GM12878 (cell line): ENCODE results near the gene FAM25A.
"Not testable (repeated sequence)": the region's sequence is repeated elsewhere in the genome, so short reads cannot be mapped to it uniquely, and the experiment has no call there.

ENCODE experiments used
- BHLHE40 ChIP-seq, 2 experiments: fragments of 450-650 bp in 1 of 2; IDR thresholded peaks; 2 replicates each; pipeline ENCODE4 v1.6.1; 2011 to 2017; ENCODE audit warnings: low read depth in 2 of 2, borderline replicate concordance in 1 of 2, improper control_type of control experiment in 1 of 2, low read length in 1 of 2, mild to moderate bottlenecking in 1 of 2
- IKZF2 ChIP-seq, 2 experiments: fragments of 450-650 bp; IDR thresholded peaks; 2 replicates each; pipeline ENCODE4 v1.6.1; 2017; ENCODE audit warnings: mild to moderate bottlenecking in 2 of 2, moderate library complexity in 2 of 2
- MXI1 ChIP-seq: fragments of 150-350 bp; IDR thresholded peaks from 2 replicates; pipeline ENCODE4 v1.6.1; 2011; ENCODE audit warnings: low read depth, mild to moderate bottlenecking, inconsistent platforms, low read length, improper control_type of control experiment
- POLR2AphosphoS2 ChIP-seq: IDR thresholded peaks from 2 replicates; pipeline ENCODE4 v1.6.1; 2011; ENCODE audit warnings: low read depth, mild to moderate bottlenecking, low read length, improper control_type of control experiment, moderate library complexity
- SMC3 ChIP-seq: IDR thresholded peaks from 2 replicates; pipeline ENCODE4 v1.6.1; 2011; ENCODE audit warnings: low read length, improper control_type of control experiment, borderline replicate concordance
- TAF1 ChIP-seq: IDR thresholded peaks from 2 replicates; pipeline ENCODE4 v1.6.1; 2011; ENCODE audit warnings: mild to moderate bottlenecking, low read depth, low read length, borderline replicate concordance
- TCF12 ChIP-seq: IDR thresholded peaks from 2 replicates; pipeline ENCODE4 v1.6.1; 2011; ENCODE audit warnings: low read depth, mild to moderate bottlenecking, low read length
- ZNF274 ChIP-seq: IDR thresholded peaks from one replicate; pipeline ENCODE4 v1.8.0; 2011; ENCODE audit not compliant: insufficient read length, insufficient read depth
- TF ChIP-seq, protein P1 (sequence below), 3 experiments: IDR thresholded peaks in 2 of 3; conservative IDR thresholded peaks in 1 of 3; 2 replicates each; pipeline ENCODE4 v1.5.1; 2011; ENCODE audit warnings: low read depth in 3 of 3, low read length in 3 of 3, mild to moderate bottlenecking in 3 of 3, control low read depth in 2 of 3, moderate library complexity in 2 of 3, inconsistent platforms in 1 of 3, mixed read lengths in 1 of 3; ENCODE audit not compliant: control insufficient read depth in 2 of 3, insufficient read depth in 1 of 3; ENCODE audit errors: extremely low read depth in 1 of 3
- TF ChIP-seq, protein P2 (sequence below): IDR thresholded peaks from 2 replicates; pipeline ENCODE4 v1.6.1; 2012; ENCODE audit warnings: low read depth, low read length, improper control_type of control experiment

DNA sequence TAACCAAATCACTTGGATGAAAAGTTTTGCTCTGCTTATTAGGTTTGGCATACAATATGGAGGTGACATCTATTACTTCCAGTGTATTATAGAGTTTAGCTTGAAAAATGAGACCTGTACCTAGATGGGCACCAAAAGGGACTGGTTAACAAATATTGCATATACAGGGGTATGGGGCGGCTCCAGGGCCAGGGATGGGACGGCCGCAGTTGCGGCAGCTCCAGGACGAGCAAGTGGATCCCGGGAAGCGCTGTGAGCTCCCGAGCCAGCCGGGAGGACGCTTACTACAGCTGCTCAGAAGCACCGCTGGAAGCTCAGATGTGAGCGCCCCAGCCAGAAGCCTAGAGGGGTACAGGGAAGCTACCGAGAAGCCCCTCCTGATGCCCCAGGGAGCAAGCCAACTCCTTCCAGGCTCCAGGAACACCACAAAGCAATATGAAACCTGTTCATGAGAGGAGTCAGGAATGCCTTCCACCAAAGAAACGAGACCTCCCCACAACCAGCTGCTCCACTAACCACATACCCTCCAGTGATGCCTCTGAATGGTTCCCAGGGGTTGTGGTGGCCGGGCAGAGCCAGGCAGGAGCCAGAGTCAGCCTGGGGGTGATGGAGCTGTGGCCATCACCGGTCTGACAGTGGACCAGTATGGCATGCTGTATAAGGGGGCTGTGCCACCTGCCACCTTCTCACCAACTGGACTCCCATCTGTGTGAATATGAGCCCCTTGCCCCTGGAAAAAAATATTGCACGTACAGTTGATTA lies 6.8 kb downstream of the FAM25A start:
- TF ChIP-seq POLR2AphosphoS2; ZNF274; BHLHE40 (IDR thresholded peaks at IDR 0.05; ENCODE audit: borderline replicate concordance in 1 of 2, low read depth in 2 of 2, low read length in 1 of 2); SMC3; TCF12; TAF1; IKZF2 (IDR thresholded peaks at IDR 0.05); MXI1: not testable (repeated sequence)
- TF ChIP-seq, protein P1, sequence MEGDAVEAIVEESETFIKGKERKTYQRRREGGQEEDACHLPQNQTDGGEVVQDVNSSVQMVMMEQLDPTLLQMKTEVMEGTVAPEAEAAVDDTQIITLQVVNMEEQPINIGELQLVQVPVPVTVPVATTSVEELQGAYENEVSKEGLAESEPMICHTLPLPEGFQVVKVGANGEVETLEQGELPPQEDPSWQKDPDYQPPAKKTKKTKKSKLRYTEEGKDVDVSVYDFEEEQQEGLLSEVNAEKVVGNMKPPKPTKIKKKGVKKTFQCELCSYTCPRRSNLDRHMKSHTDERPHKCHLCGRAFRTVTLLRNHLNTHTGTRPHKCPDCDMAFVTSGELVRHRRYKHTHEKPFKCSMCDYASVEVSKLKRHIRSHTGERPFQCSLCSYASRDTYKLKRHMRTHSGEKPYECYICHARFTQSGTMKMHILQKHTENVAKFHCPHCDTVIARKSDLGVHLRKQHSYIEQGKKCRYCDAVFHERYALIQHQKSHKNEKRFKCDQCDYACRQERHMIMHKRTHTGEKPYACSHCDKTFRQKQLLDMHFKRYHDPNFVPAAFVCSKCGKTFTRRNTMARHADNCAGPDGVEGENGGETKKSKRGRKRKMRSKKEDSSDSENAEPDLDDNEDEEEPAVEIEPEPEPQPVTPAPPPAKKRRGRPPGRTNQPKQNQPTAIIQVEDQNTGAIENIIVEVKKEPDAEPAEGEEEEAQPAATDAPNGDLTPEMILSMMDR (IDR thresholded peaks at IDR 0.05 in 2 of 3, conservative IDR thresholded peaks at IDR 0.05 in 1 of 3; ENCODE audit: control insufficient read depth in 2 of 3, extremely low read depth in 1 of 3, insufficient read depth in 1 of 3, low read depth in 3 of 3, low read length in 3 of 3), result not testable (repeated sequence)
- TF ChIP-seq, protein P2, sequence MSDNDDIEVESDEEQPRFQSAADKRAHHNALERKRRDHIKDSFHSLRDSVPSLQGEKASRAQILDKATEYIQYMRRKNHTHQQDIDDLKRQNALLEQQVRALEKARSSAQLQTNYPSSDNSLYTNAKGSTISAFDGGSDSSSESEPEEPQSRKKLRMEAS, result not testable (repeated sequence)
